GM19023 (cell line): ENCODE results near the gene ATP12A.

Source experiments
- ATAC-seq: cut with Tn5 transposase; IDR thresholded peaks from one replicate; pipeline ENCODE4 v1.9.1; 2021; ENCODE audit warnings: mild to moderate bottlenecking, moderate library complexity; ENCODE audit not compliant: unreplicated experiment

ATP12A gene

GRCh38 chr13:24680258-24680920 lies at the start of gene ATP12A:
ATP12A (plus strand) TSS chr13:24680408; CDS start chr13:24680744, 336 bp downstream.
- ATAC-seq = no peak

- no peak for ATAC-seq
These were observed 49.2 kb upstream of the ATP12A start for GRCh38 chr13:24630851-24631620.

GRCh38 chr13:24631922-24632321 lies 48.3 kb upstream of the ATP12A start:
- no peak for ATAC-seq

GRCh38 chr13:24632382-24633121 lies 47.7 kb upstream of the ATP12A start:
- ATAC-seq = no peak

- ATAC-seq = no peak
These were observed 43.4 kb upstream of the ATP12A start for GRCh38 chr13:24636776-24637175.

GRCh38 chr13:24638096-24638495 lies 42.1 kb upstream of the ATP12A start:
- no peak for ATAC-seq

GRCh38 chr13:24640752-24641151 lies 39.5 kb upstream of the ATP12A start:
- ATAC-seq = no peak

- no peak for ATAC-seq
These were observed 38.0 kb upstream of the ATP12A start for GRCh38 chr13:24642219-24642618.

- no peak for ATAC-seq
These were observed 36.2 kb upstream of the ATP12A start for GRCh38 chr13:24644036-24644435.

- no peak for ATAC-seq
These were observed 31.9 kb upstream of the ATP12A start for GRCh38 chr13:24648271-24648670.

- ATAC-seq = peak; percentile 62
These were observed 31.1 kb upstream of the ATP12A start for GRCh38 chr13:24648983-24649687.

- peak; percentile 25 for ATAC-seq
These were observed 30.5 kb upstream of the ATP12A start for GRCh38 chr13:24649688-24650043.

- ATAC-seq = no peak
These were observed 30.0 kb upstream of the ATP12A start for GRCh38 chr13:24650161-24650560.

GRCh38 chr13:24651718-24652345 lies 28.4 kb upstream of the ATP12A start:
- no peak for ATAC-seq

- ATAC-seq = no peak
These were observed 27.8 kb upstream of the ATP12A start for GRCh38 chr13:24652359-24652758.

- ATAC-seq = no peak
These were observed 25.5 kb upstream of the ATP12A start for GRCh38 chr13:24654741-24655140.

- ATAC-seq = no peak
These were observed 21.0 kb upstream of the ATP12A start for GRCh38 chr13:24659239-24659638.

GRCh38 chr13:24660023-24660741 lies 20.0 kb upstream of the ATP12A start:
- ATAC-seq = no peak

- no peak for ATAC-seq
These were observed 18.5 kb upstream of the ATP12A start for GRCh38 chr13:24661713-24662112.
